GM12878 (cell line): ENCODE measurements around the gene NUDT9. TPM values are rescaled to one million over a fixed set of nuclear protein-coding genes. Genes with fewer than 3 reads are reported as not detected.

Source experiments
- ATAC-seq: fragments of 200-7000 bp; cut with Tn5 transposase; 3 replicates; pipeline ENCODE4 v1.9.1; 2020; ENCODE audit warnings: mild to moderate bottlenecking, moderate library complexity
- BruUV-seq: library from RNA; stranded (reverse); fragments of 400-500 nt; replicated peaks from 2 replicates; lab custom pipeline; 2021; lab: Mats Ljungman, UMichigan
- CTCF ChIA-PET: fragments of 300-600 bp; sonication (Branson Sonifier 250); formaldehyde crosslinking; extraction: SDS; loops from one replicate; lab custom pipeline; 2021; ENCODE audit warnings: inconsistent platforms; lab: Yijun Ruan, JAX
- POLR2A ChIA-PET: fragments of 350-600 bp; formaldehyde crosslinking; extraction: SDS; loops from one replicate; lab custom pipeline; 2021; ENCODE audit warnings: inconsistent platforms; lab: Charles Lee
- RAD21 ChIA-PET: fragments of 300-600 bp; sonication (Branson Sonifier 250); formaldehyde crosslinking; loops from one replicate; lab custom pipeline; 2023; ENCODE audit warnings: antibody characterized with exemption; ENCODE audit not compliant: unreplicated experiment; lab: Charles Lee
- SMC1A ChIA-PET: fragments of 300-600 bp; sonication (Branson Sonifier 250); formaldehyde crosslinking; loops from one replicate; lab custom pipeline; 2023; ENCODE audit not compliant: unreplicated experiment, uncharacterized antibody; lab: Charles Lee
- DNase-seq: peaks from one replicate; pipeline ENCODE4 v3.0.0-alpha.2; 2011; ENCODE audit warnings: low read depth, low spot score
- FAIRE-seq: peaks from 3 replicates; lab custom pipeline; 2011; peaks lifted over from hg19 to GRCh38; lab: Jason Lieb, UNC
- H2AFZ ChIP-seq: 2 replicates; pipeline ENCODE4 v1.6.0; 2011; ENCODE audit warnings: low read depth, low read length, control low read depth; ENCODE audit not compliant: control insufficient read depth
- H3K27ac ChIP-seq: 2 replicates; pipeline ENCODE4 v1.5.1; 2011; ENCODE audit warnings: control low read depth; ENCODE audit not compliant: control insufficient read depth, insufficient read depth
- H3K27me3 ChIP-seq, 2 experiments: replicated peaks in 1 of 2; 2 replicates each; pipeline versions ENCODE4 v1.6.0 to v1.6.1; 2011; ENCODE audit warnings: low read length in 1 of 2; ENCODE audit not compliant: control insufficient read depth in 2 of 2, insufficient read depth in 2 of 2
- H3K36me3 ChIP-seq, 2 experiments: 2 replicates each; pipeline ENCODE4 v1.5.1; 2011; ENCODE audit warnings: low read length in 1 of 2; ENCODE audit not compliant: control insufficient read depth in 2 of 2, insufficient read depth in 2 of 2
- H3K4me1 ChIP-seq: 2 replicates; pipeline ENCODE4 v1.6.1; 2011; ENCODE audit warnings: mild to moderate bottlenecking, low read length, moderate library complexity, mixed read lengths; ENCODE audit not compliant: control insufficient read depth, insufficient read depth
- H3K4me2 ChIP-seq: 2 replicates; pipeline ENCODE4 v1.6.0; 2011; ENCODE audit warnings: control low read depth; ENCODE audit not compliant: control insufficient read depth, insufficient read depth
- H3K4me3 ChIP-seq: fragments of 200-600 bp; sonication (generic); 2 replicates; pipeline ENCODE4 v1.5.1; 2016
- H3K79me2 ChIP-seq: 2 replicates; pipeline ENCODE4 v1.6.0; 2011; ENCODE audit warnings: low read length; ENCODE audit not compliant: control insufficient read depth, insufficient read depth
- H3K9ac ChIP-seq: 2 replicates; pipeline ENCODE4 v1.8.0; 2011; ENCODE audit warnings: low read length, control low read depth, mixed read lengths; ENCODE audit not compliant: control insufficient read depth, insufficient read depth
- H3K9me3 ChIP-seq: replicated peaks from 3 replicates; pipeline ENCODE4 v1.5.1; 2011; ENCODE audit warnings: mild to moderate bottlenecking, low read length; ENCODE audit not compliant: control insufficient read depth, insufficient read depth
- H4K20me1 ChIP-seq: 2 replicates; pipeline ENCODE4 v1.6.0; 2011; ENCODE audit not compliant: control insufficient read depth, insufficient read depth
- BMI1 ChIP-seq: fragments of 450-650 bp; IDR thresholded peaks from 2 replicates; pipeline ENCODE4 v1.6.1; 2016; ENCODE audit warnings: mild to moderate bottlenecking, moderate library complexity, borderline replicate concordance
- CREB1 ChIP-seq: IDR thresholded peaks from 2 replicates; pipeline ENCODE4 v1.6.1; 2012; ENCODE audit warnings: low read depth, mild to moderate bottlenecking, inconsistent platforms
- EZH2 ChIP-seq: IDR thresholded peaks from 2 replicates; pipeline ENCODE4 v1.6.1; 2012; ENCODE audit warnings: low read depth, mild to moderate bottlenecking, control low read depth, inconsistent platforms, low read length, borderline replicate concordance; ENCODE audit not compliant: control insufficient read depth
- SREBF1 ChIP-seq: IDR thresholded peaks from 2 replicates; pipeline ENCODE4 v1.6.1; 2012; ENCODE audit warnings: mild to moderate bottlenecking, low read length
- ZBTB4 ChIP-seq: fragments of 450-650 bp; formaldehyde crosslinking; IDR thresholded peaks from 2 replicates; pipeline ENCODE4 v1.4.0; 2022; ENCODE audit warnings: mild to moderate bottlenecking, moderate library complexity
- WGBS: methylation state at CpG from one replicate; pipeline ENCODE4 v1.1.6; 2016; ENCODE audit warnings: low lambda C conversion rate; ENCODE audit not compliant: insufficient replicate concordance, insufficient coverage; ENCODE audit errors: missing lambda C conversion rate; 5-methylcytosine and 5-hydroxymethylcytosine counted together
- in situ Hi-C: fragments of 300-500 bp; cut with MboI; formaldehyde crosslinking; loops from 9 replicates; pipeline ENCODE4 v1.14.3; 2018; ENCODE audit warnings: mixed read lengths
- intact Hi-C: fragments of 100-400 bp; cut with micrococcal nuclease; formaldehyde crosslinking; loops from one replicate; pipeline ENCODE4 v1.14.2; 2022; ENCODE audit not compliant: unreplicated experiment
- polyA plus RNA-seq, 11 experiments: library from polyadenylated mRNA; depleted of rRNA in 4 of 11; unstranded in 6 of 11; stranded (reverse) in 5 of 11; fragments of >200 nt; fragmentation: Nextera tagmentation in 4 of 11; fragmentation: Illumina TruSeq in 1 of 11; extraction: Ambion mirVana in 4 of 11; extraction: Trizol in 1 of 11; gene quantifications; 1 replicate in 1 of 11; 2 replicates in 10 of 11; pipeline versions ENCODE4 v1.2.1 to v1.2.3, GENCODE V29; 2011 to 2016; ENCODE audit warnings: inconsistent platforms in 2 of 11, missing spikeins in 2 of 11, low read depth in 1 of 11
- total RNA-seq, 4 experiments: library from RNA; depleted of rRNA in 3 of 4; stranded (reverse); fragments of >200 nt in 3 of 4; fragmentation: Illumina TruSeq in 1 of 4; extraction: Trizol in 1 of 4; gene quantifications; 2 replicates each; pipeline versions ENCODE4 v1.2.1 to v1.2.3, GENCODE V29; 2013 to 2021

NUDT9 gene
- total and polyA plus RNA-seq, 10 of the 15 experiments (the other 5 are each of a cell fraction or from before 2014, with no cell fraction given) = 8.4 to 28.3 (median 14.6) TPM

GRCh38 chr4:87462102-87462501, 39.7 kb downstream of the NUDT9 start:
- in situ Hi-C loops (loop anchor here (5.0 kb wide), 1 partner anchor 85 kb away; no protein-coding TSS in a partner anchor), intact Hi-C loops (no loop called here)
- WGBS = 97% methylated on average over 2 of the region's 2 CpGs
- ChIA-PET POLR2A (no interaction called here), SMC1A (no interaction called here), CTCF (interaction anchor here (3.3 kb wide), 1 partner anchor 86 kb away, joined by 16 read pairs; no protein-coding TSS in a partner anchor), RAD21 (no interaction called here)
- no peak overlapping the region for H3K4me2 ChIP-seq
- no peaks in the 10 kb centered on the region for H3K4me1 ChIP-seq
- H3K36me3 ChIP-seq = peaks cover 0 to 4% of the 10 kb centered on the region in 2 experiments; a peak in 1 of 4 replicates
- no peak overlapping the region for H3K4me3 ChIP-seq
- ATAC-seq (no peak), DNase-seq (no peak), FAIRE-seq (no peak)
- H3K27ac ChIP-seq = no peak overlapping the region
- no peak overlapping the region for H2AFZ ChIP-seq
- no peaks in the 10 kb centered on the region for H3K9me3 ChIP-seq
- H3K27me3 ChIP-seq = no peaks in the 10 kb centered on the region
- no peak overlapping the region for H3K9ac ChIP-seq
- no TSS peak for BruUV-seq
- TF ChIP-seq SREBF1 (no peak), EZH2 (no peak), CREB1 (no peak), ZBTB4 (CRISPR knock-in tag) (no peak), BMI1 (no peak)
- H3K79me2 ChIP-seq = no peaks in the 10 kb centered on the region
- no peaks in the 10 kb centered on the region for H4K20me1 ChIP-seq
